NCI-H2171 (cell line): ENCODE results near the gene S100A13.
A peak's percentile ranks its signal among the peaks of the same experiment; 100 is the strongest.
"Not testable (repeated sequence)": the region's sequence is repeated elsewhere in the genome, so short reads cannot be mapped to it uniquely, and the experiment has no call there.

ENCODE experiments used
- DNase-seq: peaks from one replicate; lab custom pipeline; 2025; lab: John Stamatoyannopoulos, UW

Gene S100A13

DNA sequence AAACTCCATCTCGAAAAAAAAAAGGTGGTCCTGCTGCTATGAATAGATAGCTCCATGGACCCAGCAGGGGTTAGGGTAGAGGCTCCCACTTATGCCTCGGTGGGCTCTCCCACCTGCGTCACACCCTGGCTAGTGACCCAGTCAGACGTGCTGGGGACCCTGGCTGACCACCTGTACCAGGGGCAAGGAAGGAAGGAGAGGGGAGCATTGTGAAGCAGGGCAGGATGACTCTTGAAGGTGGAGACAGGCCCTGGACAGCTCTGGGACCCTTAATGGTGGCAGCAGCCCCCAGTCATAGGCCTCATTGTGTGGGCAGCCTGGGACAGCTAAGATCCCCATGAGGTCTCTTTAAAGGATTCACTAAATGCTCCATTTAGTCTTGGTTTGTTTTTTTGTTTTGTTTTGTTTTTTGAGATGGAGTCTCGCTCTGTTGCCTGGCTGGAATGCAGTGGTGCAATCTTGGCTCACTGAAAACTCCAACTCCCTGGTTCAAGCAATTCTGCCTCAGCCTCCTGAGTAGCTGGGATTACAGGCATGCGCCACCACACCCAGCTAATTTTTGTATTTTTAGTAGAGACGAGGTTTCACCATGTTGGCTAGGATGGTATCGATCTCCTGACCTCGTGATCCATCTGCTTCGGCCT lies 20.8 kb upstream of the S100A13 start:
- no peak for DNase-seq

GRCh38 chr1:153647346-153647714 lies 20.0 kb upstream of the S100A13 start:
- no peak for DNase-seq

DNA sequence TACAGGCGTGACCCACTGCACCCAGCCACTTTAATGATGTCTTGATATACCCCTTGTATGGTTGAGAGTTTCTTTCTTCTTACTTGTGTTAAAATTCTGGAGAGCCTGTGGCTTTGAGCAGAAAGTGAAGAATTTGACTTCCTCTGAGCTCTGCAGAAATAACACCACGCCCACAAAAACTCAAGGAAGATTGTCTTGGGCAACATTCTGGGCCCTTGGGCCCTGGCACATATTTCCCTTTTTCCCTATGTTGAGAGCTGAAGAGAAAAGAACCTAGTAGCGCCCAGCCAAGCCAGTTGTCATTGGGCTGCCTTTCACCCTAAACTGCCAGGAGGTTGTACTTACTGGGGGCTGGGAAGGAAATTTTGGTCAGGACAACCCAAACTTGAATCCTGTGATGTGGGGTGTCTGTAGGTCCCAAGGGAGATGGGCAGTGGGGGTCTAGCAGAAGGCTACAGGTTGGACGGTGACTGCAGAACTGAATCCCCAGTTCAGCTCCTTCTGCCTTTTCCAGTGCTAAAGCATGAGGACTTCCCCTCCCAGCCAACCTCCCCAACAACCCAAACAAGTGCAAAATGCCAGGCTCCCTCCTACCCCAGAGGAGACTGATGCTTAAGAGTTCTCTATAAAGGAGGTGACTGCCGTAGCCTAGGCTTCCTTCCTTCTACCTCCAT lies 19.5 kb upstream of the S100A13 start:
- no peak for DNase-seq

GRCh38 chr1:153643816-153644215 lies 16.5 kb upstream of the S100A13 start:
- DNase-seq, result no peak

DNA sequence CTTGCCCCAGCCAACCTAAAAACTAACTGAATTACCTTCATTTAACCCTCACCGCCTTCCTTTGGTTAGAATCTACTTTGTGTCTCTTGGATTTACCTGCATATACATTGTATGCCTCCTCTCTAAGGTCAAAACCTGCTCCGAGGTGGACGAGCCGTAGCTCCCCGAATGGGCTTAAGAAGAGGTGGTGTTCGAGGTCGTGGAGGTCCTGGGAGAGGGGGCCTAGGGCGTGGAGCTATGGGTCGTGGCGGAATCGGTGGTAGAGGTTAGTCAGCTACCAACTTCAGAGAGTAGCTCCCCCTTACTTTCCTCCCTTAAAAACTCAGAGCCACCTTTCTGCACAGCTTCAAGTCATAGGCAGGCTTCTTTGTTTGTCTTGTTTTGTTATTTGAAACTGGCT lies 15.8 kb upstream of the S100A13 start:
- DNase-seq, result no peak

GRCh38 chr1:153642161-153642560 lies 14.9 kb upstream of the S100A13 start:
- DNase-seq, result no peak

- DNase-seq, result no peak
These were observed 13.6 kb upstream of the S100A13 start for GRCh38 chr1:153640861-153641260.

GRCh38 chr1:153640213-153640612 lies 12.9 kb upstream of the S100A13 start:
- not testable (repeated sequence) for DNase-seq

DNA sequence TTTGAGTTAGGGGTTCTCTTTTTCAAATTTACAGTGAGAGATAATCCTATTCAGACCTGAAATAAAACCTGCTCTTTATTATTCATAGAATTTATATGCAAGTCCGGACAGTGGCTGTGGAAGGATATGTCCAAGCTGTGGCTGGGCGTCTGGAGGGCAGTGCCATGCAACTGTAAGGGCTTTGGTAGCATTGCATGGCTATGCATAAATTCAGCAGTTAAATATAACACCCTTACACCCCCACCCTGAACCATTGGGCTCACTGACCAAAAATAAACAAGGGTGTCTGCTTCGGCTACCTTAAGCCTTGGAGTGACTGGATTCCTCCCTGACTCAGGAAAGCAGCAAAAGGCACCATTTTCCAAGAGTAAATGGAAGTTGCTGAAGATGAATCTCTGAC lies 12.0 kb upstream of the S100A13 start:
- DNase-seq, result no peak

DNA sequence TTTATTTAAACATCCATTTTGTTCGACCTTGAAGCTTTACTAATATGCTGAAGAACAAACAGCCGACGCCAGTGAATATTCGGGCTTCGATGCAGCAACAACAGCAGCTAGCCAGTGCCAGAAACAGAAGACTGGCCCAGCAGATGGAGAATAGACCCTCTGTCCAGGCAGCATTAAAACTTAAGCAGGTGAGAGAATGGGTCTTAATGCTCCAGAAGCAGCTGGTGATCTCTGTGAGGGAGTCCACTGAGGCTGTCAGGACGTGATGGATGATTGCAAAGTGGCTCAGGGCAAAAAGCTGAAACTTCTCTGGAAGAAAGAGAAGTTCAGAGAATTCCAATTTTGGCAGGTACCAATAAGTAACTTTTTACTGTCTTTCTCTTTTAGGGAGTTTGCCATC lies 11.0 kb upstream of the S100A13 start:
- no peak for DNase-seq

- no peak for DNase-seq
These were observed 9.0 kb upstream of the S100A13 start for GRCh38 chr1:153636312-153636711.

- DNase-seq, result no peak
These were observed 8.6 kb upstream of the S100A13 start for GRCh38 chr1:153635872-153636271.

DNA sequence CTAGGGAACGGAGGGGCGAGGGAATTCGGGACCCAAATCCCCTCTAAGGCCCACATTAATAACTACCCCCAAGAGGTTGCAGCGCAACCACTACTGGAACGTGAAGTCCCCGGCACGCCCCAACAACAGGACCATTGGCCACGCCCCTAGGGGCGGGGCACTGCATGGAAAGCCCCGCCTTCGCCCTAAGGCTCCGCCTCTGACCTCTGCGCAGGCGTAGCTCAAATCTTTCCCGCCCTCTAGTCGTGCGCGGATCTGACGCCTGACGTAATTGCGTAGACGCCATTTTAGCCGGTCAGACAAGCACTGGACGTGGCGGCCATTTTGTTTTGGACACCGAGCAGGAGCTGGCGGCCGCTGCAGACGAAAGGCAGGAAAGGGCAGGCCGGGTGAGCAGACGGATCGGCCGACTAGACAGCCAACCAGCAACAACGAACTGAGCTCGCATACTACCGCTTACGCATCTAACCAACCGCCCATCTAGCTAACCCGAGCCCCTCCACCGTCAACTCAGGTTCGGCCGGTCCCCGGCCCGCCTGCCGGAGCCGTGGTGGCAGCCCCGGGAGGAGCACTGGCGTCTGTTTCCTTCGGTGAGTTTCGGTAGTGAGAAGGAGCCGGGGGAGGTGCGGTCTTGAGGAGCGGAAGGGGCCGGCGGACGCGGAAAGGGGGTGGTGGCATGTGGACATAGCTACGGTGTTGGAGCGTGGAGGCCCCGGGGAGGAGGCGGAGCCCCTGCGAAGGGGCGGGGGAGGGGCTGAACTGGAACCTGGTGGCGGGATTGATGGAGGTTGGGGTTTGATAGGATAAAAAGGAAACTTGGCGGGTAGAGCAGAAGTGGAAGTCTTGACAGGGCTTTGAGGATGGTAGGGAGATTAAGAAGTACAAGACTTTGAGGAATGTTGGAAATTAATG lies 6.7 kb upstream of the S100A13 start, which contains the start of gene CHTOP:
TSS of gene CHTOP (plus strand) at position 313 of the 912 bp plus-strand sequence. CDS start 2,523 bp downstream, outside the sequence.
- peak; percentile 95 for DNase-seq

DNA sequence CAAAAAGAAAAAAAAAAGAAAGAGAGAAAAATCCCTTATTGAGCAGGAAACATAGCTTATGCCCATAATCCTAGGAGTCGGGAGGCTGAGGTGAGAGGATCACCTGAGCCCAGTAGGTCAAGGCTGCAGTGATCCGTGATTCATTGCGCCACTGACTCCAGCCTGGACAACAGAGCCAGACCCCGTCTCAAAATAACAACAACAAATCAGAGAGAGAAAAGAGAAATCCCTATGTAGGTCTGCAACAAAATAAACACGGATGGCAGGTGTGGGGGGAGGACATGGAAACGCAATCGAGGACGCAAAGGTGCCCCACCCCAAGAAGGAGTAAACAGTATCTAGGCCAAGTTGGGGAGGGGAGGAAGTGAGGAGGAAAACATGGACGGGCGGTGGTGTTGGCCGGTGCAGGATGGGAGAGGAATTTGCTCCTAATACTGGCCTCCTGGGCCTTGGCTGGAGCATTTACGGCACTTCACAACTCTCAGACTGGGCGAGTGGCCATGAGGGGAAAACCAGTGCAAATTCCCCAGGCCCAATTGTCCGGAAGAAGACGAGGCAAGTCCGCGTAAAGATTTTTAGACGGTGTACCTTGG lies 6.0 kb upstream of the S100A13 start:
- DNase-seq, result no peak

DNA sequence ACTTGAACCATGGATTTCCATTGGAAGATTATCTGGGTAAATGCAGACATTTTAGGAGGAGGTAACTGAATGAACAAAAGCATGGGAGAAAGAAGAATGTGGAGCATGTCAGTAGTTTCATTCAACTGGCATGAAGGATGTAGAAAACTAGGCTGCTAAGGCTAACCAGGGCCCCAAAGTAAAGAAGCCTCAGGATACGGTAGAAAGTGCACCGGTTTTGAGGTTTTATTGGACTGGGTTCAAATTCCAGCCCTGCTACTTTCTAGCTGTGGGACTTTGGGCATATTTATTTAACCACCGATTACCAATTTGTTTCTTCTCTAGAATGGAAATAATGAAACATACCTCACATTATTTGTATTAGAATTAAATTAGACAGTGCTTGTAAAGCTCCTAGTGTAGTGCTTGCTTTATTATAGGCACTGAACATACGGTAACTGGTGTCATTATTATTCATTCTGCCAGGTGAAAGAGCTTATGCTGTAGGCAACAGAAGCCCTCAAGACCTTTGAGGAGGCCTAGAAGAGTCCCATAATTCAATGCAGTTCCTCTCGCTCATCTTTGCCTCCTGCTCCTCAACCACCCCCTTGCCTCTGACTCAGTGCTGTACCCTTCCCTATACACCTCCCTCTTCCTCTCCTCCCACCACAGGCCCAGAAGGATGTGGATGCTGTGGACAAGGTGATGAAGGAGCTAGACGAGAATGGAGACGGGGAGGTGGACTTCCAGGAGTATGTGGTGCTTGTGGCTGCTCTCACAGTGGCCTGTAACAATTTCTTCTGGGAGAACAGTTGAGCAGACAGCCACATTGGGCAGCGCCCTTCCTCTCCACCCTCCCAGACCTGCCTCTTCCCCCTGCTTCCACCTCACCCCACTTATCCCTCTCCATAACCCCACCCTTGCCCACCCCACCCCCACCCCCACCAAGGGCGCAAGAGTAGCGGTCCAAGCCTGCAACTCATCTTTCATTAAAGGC lies 4.0 kb upstream of the S100A13 start:
- no peak for DNase-seq

DNA sequence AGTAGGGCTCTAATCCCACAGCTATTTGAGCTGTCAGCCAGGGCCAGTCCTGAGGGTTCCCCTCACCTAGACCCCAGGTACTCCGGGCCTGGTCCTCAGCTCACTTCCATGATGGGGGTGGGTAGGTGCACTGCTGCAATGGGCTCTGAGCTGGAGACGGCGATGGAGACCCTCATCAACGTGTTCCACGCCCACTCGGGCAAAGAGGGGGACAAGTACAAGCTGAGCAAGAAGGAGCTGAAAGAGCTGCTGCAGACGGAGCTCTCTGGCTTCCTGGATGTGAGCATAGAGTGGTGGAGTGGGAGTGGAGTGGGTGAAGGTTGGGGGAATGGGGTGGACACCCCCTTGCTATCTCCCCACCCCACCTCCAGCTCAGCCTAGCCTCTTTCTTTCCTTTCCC lies 3.1 kb upstream of the S100A13 start:
- DNase-seq, result no peak

DNA sequence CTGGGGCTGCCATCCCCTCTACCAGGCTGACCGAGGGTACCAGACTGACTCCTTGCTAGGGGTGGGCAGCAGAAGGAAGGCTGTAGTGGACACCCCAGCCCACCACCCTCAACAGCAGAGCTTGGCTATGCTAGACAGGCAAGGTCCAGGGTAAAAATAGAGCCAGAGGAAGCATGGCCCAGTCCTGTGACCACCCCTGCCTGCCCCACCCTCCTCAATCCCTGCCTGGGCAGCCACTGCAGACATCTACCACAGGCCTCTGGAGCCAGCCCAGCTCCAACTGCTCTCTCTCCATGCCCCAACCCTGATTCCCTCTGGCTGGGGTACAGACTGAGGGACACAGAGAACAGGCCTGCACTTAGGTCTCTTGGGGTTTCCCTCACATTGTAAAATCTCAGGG lies 2.7 kb upstream of the S100A13 start:
- no peak for DNase-seq

DNA sequence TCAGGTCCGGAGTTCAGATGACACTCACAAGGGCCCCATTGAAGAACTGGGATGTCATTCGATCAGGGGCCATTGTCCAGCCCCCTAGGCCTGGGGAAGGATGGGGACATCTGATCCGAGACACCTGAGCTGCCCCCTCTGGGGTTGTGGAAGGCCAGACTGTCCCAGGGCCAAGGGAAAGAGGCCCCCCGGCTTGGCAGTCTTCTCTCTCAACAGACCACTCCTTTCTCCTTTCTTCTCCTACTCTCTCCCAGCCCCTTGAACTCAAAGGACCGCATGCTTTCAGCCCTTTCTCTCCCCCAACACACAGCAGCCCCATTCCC lies 2.0 kb upstream of the S100A13 start:
- DNase-seq, result no peak

DNA sequence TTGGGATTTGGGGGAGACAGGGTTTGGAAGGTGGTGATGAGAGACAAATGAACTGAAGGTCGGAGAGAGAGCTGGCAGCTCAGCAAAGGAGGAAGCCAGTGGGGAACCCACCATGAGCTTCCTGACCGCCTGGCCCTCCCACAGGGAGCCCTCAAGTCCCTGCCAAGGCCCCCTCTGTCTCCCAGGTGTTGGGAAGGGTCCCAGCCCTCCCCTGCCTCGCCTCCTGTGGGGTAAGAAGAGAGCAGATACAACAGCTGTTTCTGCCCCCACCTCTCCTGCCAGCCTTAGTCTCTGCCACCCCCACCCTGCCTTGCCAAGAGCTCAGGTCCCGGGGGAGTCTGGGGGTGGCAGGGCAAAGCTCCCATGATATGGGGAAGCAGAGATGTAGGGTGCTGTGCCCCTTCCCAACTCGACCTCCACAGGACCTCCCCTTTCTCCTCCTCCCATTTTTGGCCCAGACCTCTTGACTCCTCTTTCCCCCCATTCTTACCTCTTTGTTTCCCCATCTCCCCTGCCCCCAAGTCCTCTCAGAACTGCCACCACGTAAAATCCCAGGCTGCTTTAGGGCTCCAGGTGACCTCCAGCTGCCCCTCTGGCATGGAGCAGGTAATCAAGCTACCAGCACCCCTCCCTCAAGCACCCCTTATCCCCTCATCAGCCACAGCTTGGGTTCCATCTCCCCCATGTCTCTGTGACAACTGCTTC lies 1.5 kb upstream of the S100A13 start:
- no peak for DNase-seq

DNA sequence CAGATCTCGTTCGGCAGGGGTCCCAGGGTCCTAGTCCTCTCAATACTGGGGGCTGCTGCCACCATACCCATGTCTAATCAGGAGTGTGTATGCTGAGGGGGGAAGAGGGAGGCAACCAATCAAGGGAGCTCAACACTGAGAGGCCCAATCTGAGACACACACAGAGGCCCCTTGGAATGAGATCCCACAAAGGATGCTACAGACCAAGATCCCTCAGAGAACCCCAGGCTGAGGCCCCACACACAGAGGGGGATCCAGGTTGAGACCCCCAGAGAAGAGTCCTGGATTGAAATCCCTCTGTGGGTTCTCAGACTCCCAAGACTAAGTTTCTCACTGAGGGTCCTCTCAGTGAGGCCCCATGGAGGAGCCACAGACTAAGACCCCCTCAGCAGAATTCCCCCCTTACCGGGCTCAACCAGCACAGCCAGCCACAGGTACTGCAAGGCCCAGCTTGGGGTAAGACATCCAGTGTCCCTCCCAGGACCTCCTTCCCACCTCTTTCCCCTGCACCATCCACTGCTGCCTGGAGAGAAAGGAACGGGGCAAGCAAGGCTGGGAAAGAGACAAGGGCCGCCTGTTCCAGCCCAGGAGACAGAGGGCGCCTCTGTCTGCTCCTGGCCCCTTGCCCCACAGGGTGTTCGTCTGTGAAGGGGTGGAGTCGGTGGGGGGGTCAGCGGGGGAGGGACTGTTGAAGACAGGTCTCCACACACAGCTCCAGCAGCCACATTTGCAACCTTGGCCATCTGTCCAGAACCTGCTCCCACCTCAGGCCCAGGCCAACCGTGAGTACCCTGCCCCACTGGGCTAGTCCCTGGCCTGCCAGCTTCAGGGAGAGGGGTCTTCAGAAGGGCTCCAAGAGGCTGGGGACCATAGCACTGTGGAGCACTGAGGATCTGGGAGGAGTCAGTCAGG lies 666 bp upstream of the S100A13 start, which contains the start of gene S100A1:
TSS of gene S100A1 (plus strand) at position 720 of the 912 bp plus-strand sequence. CDS start 2,088 bp downstream, outside the sequence.
- DNase-seq, result no peak
